Ishikawa (cell line): ENCODE measurements around the gene HOXD13.

Experiments
- CEBPB ChIP-seq: IDR thresholded peaks from 2 replicates; pipeline ENCODE4 v1.6.1; 2012
- MAX ChIP-seq: IDR thresholded peaks from 2 replicates; pipeline ENCODE4 v1.6.1; 2012
- RAD21 ChIP-seq: IDR thresholded peaks from 2 replicates; pipeline ENCODE4 v1.6.1; 2012; ENCODE audit warnings: low read depth

- TF ChIP-seq CEBPB: no peak
- no peak for TF ChIP-seq RAD21
- TF ChIP-seq MAX: no peak
These were observed 3.9 kb downstream of the HOXD13 start for GRCh38 chr2:176096243-176096985.
